Glutamatergic neuron (in vitro differentiated cells): Measurements from ENCODE around the gene PIAS1. TPM values are rescaled to one million over a fixed set of nuclear protein-coding genes. Genes with fewer than 3 reads are reported as not detected.

ENCODE experiments used
- DNase-seq: peaks from one replicate; pipeline ENCODE4 v3.0.0; 2022
- H3K27ac Mint-ChIP-seq: one replicate; pipeline ENCODE4 v1.8.0; 2020; ENCODE audit warnings: mild to moderate bottlenecking, mixed read lengths, inconsistent platforms; ENCODE audit not compliant: unreplicated experiment
- H3K27me3 Mint-ChIP-seq: one replicate; pipeline ENCODE4 v1.8.0; 2020; ENCODE audit warnings: mild to moderate bottlenecking, moderate library complexity, mixed read lengths, inconsistent platforms; ENCODE audit not compliant: unreplicated experiment
- H3K36me3 Mint-ChIP-seq: one replicate; pipeline ENCODE4 v1.8.0; 2020; ENCODE audit warnings: mild to moderate bottlenecking, mixed read lengths, inconsistent platforms; ENCODE audit not compliant: unreplicated experiment
- H3K4me1 Mint-ChIP-seq: one replicate; pipeline ENCODE4 v1.8.0; 2020; ENCODE audit warnings: mild to moderate bottlenecking, low read depth, mixed read lengths, inconsistent platforms; ENCODE audit not compliant: unreplicated experiment
- H3K4me3 Mint-ChIP-seq: one replicate; pipeline ENCODE4 v1.8.0; 2020; ENCODE audit warnings: mild to moderate bottlenecking, mixed read lengths, inconsistent platforms; ENCODE audit not compliant: unreplicated experiment
- H3K9me3 Mint-ChIP-seq: one replicate; pipeline ENCODE4 v1.8.0; 2020; ENCODE audit warnings: mild to moderate bottlenecking, moderate library complexity, mixed read lengths, inconsistent platforms; ENCODE audit not compliant: unreplicated experiment
- total RNA-seq: library from RNA; stranded (reverse); fragmentation: NEBNext Ultra II Directional; extraction: Animal tissue kit (Norgen Biotek cat#: 25700); gene quantifications from one replicate; pipeline ENCODE4 v1.2.1, GENCODE V29; 2021; ENCODE audit not compliant: unreplicated experiment
- TF ChIP-seq, protein P1 (sequence below): fragments of 200-600 bp; sonication (generic); IDR thresholded peaks from one replicate; pipeline ENCODE4 v1.5.0; 2021; ENCODE audit not compliant: partially characterized antibody, unreplicated experiment

The PIAS1 gene
- total RNA-seq, 1 donor from 2014 or later, result 64.9 TPM

DNA sequence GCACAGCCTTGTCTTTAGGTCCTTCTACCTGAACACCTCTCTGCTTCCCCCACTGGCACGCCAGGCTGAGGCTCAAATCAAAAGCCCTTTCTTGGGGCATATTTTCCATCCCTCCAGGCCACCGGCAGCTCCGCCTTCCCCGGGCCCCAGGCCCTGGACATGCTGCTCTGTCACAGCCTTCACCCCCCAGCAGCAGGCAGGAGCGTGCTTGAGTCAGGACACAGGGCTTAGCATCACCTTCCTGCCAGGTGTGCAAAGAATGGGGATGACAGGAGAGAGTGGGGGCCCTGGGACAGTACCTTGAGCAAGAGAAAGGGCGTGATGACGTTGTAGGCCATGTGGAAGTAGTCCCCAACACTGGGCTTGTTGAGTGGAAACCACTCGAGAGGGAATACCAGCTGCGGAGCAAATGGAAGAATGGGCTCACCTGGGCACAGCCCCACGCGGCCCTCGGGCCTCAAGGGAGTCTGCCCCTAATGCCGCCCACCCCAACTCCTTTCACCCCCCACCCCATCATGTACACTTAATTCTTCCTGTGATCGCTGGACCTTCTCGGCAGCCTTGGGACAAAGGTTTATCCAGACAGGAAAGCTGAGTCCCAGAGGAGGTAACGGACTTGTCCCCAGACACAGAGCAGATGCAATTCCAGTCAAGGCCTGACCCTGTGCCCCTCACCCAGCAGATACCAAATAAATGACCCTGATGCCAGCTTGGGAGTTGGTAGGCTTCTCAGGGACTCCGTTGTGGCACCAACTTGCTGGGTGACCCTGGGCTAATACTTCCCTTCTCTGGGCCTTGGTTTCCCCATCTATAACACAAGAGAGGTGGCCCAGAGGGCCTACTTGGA, 160.1 kb downstream of the PIAS1 start:
- Mint-ChIP-seq H3K4me1 (peaks cover 2% of the 10 kb centered on the region), H3K4me3 (no peak overlapping the region), H3K9me3 (no peaks in the 10 kb centered on the region), H3K36me3 (peaks cover 4% of the 10 kb centered on the region), H3K27ac (no peak overlapping the region), H3K27me3 (peaks cover 2% of the 10 kb centered on the region)
- TF ChIP-seq, protein P1, sequence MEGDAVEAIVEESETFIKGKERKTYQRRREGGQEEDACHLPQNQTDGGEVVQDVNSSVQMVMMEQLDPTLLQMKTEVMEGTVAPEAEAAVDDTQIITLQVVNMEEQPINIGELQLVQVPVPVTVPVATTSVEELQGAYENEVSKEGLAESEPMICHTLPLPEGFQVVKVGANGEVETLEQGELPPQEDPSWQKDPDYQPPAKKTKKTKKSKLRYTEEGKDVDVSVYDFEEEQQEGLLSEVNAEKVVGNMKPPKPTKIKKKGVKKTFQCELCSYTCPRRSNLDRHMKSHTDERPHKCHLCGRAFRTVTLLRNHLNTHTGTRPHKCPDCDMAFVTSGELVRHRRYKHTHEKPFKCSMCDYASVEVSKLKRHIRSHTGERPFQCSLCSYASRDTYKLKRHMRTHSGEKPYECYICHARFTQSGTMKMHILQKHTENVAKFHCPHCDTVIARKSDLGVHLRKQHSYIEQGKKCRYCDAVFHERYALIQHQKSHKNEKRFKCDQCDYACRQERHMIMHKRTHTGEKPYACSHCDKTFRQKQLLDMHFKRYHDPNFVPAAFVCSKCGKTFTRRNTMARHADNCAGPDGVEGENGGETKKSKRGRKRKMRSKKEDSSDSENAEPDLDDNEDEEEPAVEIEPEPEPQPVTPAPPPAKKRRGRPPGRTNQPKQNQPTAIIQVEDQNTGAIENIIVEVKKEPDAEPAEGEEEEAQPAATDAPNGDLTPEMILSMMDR, result no peak
- DNase-seq, result no peak

DNA sequence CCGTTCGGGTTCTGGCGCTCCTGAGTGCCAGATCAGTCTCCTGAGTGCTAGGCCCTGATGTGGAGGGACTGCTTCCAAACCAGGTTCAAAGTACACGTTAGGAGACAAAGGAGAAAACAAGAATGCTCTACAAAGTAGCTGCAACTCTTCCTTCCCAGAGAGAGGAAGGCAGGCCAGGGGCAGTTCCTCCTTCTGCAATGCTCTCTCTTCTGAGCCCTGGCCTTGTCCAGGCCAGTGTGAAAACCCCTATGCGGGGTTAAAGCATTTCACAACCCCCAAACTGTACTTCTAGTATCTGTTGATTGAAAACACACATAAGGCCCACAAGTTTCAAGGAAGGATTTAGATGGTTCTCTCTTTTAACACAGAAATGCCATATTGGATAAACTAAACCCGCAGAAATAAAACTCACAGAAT, 160.7 kb downstream of the PIAS1 start:
- H3K4me3 Mint-ChIP-seq, result no peak overlapping the region
- no peaks in the 10 kb centered on the region for H3K4me1 Mint-ChIP-seq
- no peaks in the 10 kb centered on the region for H3K9me3 Mint-ChIP-seq

DNA sequence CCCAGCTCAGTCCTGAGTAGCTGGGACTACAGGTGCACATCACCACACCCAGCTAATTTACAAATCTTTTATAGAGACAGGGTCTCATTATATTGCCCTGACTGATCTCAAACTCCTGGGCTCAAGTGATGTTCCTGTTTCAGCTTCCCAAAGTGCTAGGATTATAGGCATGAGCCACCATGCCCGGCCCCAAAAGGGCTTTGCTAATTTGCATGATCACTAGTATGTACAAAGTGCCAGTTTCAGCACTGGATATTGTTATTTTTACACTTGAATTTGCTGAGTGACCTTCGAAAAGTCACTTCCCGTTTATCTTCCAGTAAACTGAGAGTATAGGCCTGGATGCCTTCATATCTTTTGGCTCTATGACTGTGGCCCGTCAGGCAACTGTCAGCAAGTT, 163.2 kb downstream of the PIAS1 start:
- DNase-seq, result no peak
- peaks cover 4% of the 10 kb centered on the region for H3K36me3 Mint-ChIP-seq
- H3K4me3 Mint-ChIP-seq, result no peak overlapping the region
- no peaks in the 10 kb centered on the region for H3K27me3 Mint-ChIP-seq
- H3K4me1 Mint-ChIP-seq, result no peaks in the 10 kb centered on the region
- H3K27ac Mint-ChIP-seq, result no peak overlapping the region
- H3K9me3 Mint-ChIP-seq, result peaks cover 4% of the 10 kb centered on the region
- TF ChIP-seq, protein P1, result no peak

More for the DNA sequence above, 160.7 kb downstream of the PIAS1 start:
- Mint-ChIP-seq H3K27ac (no peak overlapping the region), H3K27me3 (no peaks in the 10 kb centered on the region), H3K36me3 (peaks cover 4% of the 10 kb centered on the region)
- TF ChIP-seq, protein P1, result no peak
- no peak for DNase-seq

DNA sequence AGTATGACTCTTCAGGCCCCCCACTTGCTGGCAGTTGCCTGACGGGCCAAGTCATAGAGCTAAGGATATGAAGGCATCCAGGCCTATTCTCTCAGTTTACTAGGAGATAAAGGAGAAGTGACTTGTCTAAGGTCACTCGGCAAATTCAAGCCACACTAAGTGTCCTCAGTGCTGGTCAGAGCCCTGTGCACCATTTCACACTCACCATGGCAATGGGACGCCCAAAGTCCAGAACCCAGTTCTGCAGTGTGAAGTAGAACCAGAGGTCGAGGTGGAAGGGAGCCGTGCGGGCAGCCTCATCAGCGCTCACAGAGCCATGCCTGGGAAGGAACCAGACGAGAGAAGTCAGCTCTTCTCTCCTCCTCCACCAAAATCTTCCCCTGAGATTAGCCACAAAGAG, 164.2 kb downstream of the PIAS1 start:
- no peak overlapping the region for H3K4me3 Mint-ChIP-seq
- H3K4me1 Mint-ChIP-seq, result peaks cover 3% of the 10 kb centered on the region
- peaks cover 8% of the 10 kb centered on the region for H3K36me3 Mint-ChIP-seq
- H3K9me3 Mint-ChIP-seq, result peaks cover 7% of the 10 kb centered on the region
- TF ChIP-seq, protein P1, result no peak
- H3K27ac Mint-ChIP-seq, result no peak overlapping the region
- peaks cover 3% of the 10 kb centered on the region for H3K27me3 Mint-ChIP-seq
- no peak for DNase-seq
